Adrenal gland (tissue), 5 donors: ENCODE measurements around the gene PTPRD.

Experiments
- POLR2A ChIP-seq, 2 donors: fragments of 450-650 bp; IDR thresholded peaks; one replicate each; pipeline ENCODE4 v1.6.1; 2017; ENCODE audit warnings: antibody characterized with exemption in 2 of 2, mild to moderate bottlenecking in 2 of 2, moderate library complexity in 1 of 2
- TF ChIP-seq, protein P1 (sequence below), 6 experiments: fragments of 450-650 bp in 4 of 6; fragments of 200-600 bp in 2 of 6; sonication (generic) in 1 of 6; IDR thresholded peaks; 1 replicate in 5 of 6; 2 replicates in 1 of 6; pipeline versions ENCODE4 v1.5.1 to v1.8.0; 2016 to 2021; ENCODE audit warnings: antibody characterized with exemption in 6 of 6, mild to moderate bottlenecking in 2 of 6, moderate library complexity in 1 of 6
- donor health status: DM: no; HTN: no; CAD: no.

DNA sequence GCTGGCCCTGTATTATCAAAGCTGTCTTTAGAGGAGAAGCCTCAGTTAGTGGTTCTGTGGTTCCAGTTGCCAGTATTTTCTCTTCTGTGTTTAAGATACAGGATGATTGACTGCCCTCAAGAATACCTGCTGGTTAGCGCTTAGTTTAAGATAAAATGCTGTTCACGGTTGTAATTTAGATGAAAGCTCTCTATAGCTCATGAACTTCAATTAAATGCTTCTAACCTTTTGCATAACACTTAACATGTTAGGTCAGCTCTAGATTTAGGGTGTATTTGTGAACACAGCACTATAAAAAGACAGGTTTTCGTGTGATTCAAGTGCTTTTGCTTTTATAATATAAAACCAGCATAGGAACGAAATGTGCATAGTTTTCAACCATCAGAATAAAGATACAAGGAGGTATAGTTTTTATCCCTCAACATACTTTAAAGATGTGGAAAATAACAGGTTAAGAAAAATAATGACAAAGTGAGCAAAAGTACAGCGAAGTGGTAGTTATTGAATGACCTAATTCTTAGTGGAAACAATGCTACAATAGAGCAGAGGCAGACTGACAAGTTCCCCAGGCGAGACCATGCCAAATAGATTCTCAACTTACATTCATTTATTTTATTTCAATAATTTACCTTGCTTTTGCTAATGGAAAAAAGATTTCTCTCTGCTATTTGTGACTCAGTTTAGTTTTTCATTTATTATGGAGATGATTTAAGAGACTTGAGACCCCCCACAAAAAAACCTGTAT, 2210.7 kb downstream of the PTPRD start:
- TF ChIP-seq, protein P1, sequence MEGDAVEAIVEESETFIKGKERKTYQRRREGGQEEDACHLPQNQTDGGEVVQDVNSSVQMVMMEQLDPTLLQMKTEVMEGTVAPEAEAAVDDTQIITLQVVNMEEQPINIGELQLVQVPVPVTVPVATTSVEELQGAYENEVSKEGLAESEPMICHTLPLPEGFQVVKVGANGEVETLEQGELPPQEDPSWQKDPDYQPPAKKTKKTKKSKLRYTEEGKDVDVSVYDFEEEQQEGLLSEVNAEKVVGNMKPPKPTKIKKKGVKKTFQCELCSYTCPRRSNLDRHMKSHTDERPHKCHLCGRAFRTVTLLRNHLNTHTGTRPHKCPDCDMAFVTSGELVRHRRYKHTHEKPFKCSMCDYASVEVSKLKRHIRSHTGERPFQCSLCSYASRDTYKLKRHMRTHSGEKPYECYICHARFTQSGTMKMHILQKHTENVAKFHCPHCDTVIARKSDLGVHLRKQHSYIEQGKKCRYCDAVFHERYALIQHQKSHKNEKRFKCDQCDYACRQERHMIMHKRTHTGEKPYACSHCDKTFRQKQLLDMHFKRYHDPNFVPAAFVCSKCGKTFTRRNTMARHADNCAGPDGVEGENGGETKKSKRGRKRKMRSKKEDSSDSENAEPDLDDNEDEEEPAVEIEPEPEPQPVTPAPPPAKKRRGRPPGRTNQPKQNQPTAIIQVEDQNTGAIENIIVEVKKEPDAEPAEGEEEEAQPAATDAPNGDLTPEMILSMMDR (IDR thresholded peaks at IDR 0.05) = no peak
- TF ChIP-seq POLR2A (IDR thresholded peaks at IDR 0.05) = no peak
